TTC549 (cell line): ENCODE measurements around the gene FAM89A.
A peak's percentile ranks its signal among the peaks of the same experiment; 100 is the strongest.
"Not testable (repeated sequence)": the region's sequence is repeated elsewhere in the genome, so short reads cannot be mapped to it uniquely, and the experiment has no call there.

Source experiments
- FAIRE-seq: peaks from 2 replicates; lab custom pipeline; 2012; peaks lifted over from hg19 to GRCh38; lab: Jason Lieb, UNC

Gene FAM89A

DNA sequence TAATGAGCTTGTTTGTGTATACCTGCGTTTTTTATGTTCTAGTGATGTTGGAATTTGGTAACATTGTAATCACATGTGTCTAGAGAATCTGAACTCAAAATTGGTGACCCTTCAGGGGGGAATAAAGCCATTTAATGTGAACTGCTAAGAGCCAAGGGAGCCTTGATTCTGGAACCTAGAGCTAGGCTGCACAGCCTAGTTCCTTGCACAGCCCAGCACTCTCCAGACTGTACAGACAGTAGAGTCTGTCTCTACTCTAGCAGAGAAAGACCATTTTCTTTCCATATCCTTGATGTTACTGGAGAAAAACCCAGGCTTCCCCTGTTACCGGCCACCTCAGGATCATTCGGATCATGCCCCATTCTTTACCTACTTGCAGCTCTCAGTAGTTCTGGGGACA, 52.6 kb downstream of the FAM89A start:
- no peak for FAIRE-seq

DNA sequence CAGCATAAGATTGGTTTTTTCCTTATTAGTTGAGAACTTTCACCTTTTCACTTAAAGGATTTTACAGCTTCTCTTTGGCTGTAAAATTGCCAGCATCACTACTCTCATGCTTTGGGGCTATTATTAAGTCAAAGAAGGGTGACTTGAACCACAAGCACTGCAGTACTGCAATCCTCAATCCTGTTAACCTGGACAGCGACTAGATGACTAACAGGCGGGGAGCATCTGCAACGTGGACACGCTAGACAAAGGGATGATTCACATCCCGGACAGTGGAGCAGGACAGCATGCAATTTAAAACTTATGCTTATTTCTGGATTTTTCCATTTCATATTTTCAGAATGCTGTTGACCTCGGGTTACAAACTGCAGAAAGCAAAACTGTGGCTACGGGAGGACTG, 53.1 kb downstream of the FAM89A start:
- no peak for FAIRE-seq

DNA sequence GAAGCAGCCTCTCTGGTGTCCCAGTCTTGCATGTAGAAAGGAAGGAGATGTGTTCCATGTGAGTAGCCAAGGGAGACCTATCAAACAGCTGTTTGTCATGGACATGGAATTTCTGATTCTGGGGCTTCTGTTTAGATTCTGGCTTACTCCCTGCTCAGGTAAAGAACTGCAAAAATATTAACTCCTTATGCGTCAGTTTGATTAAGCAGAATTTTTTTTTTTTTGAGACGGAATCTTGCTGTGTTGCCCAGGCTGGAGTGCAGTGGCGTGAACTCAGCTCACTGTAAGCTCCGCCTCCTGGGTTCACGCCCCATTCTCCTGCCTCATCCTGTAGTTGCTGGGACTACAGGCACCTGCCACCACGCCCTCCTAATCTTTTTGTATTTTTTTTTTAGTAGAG, 54.3 kb downstream of the FAM89A start:
- FAIRE-seq = no peak

DNA sequence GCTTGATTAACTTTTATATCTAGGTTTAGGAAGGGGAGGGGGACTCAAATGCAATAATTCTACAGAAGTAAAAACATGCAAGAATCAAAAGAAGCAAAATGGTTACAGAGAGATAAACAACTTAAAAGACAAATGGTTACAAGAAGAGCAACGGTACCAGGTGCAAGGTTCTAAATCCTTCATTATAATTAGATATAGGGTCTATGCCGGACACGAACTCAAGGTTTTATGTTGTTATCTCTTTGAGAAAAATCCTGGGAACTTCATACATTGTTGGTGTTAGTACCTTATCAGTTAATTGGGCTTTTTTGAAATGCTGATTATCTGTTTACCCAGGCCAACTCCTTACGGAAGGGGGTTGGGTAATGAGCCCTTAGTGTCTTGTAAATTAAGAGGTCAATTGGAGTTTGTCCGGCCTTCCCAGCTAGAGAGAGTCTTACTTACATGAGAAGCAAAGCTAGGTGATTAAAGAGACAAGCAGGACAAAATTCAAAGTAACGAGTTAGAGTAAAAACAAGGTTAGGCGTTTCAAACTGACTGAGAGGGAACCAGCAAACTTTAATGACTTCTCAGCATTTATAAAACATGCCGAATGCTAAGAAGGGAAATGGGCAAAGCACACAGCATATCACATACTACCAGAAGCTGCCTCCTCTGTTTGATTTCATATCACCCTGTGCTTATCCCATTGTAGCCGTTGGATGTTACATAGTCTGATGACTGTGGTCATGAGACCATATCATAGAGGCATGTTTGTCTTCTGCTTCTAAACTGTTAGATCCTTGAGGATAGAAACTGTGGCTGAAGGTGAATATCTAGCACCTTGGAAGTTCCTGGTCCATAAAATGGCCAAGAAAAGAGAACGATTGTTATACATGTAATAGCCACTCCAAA, 55.2 kb downstream of the FAM89A start:
- not testable (repeated sequence) for FAIRE-seq

DNA sequence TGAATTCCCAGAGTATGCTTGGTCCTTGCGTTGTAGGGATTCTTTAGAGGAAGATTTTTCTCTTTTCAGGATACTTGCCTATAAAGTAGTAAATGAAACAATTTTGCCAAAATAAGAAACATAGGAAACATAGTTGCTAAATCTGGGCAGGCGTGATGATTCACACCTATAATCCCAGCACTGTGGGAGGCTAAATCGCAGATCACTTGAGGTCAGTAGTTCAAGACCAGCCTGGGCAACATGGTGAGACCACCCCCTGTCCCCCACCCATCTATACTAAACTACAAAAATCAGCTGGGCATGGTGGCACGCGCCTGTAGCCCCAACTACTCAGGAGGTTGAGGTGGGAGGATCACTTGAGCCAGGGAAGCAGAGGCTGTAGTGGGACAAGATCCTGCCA, 56.2 kb downstream of the FAM89A start:
- no peak for FAIRE-seq

DNA sequence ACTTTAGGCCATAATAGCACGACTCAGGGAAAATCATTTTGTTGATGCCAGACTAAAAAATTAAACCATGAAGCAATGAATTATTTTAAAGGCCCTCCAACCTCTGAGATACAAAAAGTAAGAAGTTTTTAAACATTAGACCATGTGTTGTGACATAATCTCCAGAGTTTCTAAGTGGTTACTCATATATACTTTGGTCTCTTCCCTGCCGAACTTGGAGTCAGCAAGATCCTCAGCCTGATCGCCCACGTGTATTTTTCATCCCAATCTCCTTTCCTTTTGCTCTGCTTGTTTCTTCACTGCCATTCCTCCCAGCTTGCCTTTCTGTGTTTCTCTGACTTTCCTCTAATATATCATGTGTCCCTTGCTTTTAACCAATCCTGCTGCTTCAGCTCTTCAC, 57.4 kb downstream of the FAM89A start:
- FAIRE-seq = no peak

DNA sequence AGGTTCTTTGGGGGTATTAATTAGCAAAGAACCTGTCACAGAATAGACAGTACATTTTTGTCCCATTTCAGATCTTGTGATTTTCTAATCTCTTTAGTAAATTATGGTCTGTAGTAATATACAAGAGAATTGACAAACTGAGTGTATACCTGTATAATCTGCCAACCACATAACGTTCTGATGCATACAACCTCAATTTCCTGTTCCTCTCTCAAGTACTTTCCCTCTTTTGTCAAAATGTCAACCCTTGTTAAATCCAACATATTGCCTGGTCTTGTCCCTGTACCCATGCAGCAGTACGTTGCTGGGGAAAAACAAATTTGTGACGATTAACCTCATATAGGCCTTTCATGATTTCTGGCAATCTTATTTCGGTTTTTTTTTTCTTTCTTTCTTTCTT, 60.1 kb downstream of the FAM89A start:
- FAIRE-seq = no peak

DNA sequence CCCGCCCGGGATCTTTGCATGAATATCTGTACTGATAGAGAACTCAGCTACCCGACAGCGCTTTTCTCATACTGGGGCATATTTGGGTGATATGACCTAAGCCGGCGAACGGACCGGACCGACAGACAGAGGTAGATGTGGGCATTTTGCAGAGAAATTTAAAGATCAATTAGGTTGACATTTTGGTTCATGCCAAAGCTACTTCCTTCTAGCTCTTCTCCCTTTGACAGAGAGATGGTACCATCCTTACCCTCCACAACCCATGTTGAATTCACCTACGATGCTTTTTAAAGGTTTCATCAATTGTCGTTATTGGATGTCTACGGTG, 60.7 kb downstream of the FAM89A start:
- FAIRE-seq = no peak

DNA sequence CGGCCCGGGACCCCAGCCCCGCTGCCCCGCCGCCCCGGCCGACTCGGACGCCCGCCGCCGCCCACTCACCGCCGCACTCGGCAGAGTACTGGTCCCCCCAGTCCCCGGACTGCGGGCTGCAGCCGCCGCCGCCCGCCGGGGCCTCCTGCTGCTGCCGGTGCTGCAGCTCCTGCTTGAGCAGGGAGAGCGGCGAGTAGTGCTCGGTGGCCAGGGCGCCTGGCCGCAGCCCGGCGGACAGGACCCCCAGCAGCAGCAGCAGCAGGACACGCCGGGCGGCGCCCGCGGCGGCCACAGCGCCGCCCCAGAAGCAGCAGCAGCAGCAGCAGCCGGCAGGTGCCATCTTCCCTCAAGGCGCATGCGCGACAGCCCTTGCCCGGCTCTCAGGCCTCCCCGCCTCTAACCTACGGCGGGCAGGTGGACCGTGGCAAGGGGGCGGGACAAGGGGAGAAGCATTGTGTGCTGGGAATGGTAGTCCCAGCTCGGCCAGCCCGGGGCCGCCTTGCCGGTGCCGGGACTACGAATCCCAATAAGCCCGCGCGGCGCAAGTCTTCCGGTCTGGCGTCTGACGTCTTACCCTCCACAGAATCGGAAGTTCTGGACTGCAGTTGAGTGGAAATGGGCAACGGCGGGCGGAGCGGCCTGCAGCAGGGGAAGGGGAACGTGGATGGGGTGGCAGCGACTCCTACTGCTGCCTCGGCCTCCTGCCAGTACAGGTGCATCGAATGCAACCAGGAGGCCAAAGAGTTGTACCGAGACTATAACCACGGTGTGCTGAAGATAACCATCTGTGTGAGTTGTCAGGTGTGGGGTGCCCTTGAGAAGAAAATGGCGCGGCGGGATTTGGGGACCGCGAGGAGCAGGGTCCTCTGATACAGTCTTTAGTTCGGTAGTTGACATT, 61.3 kb downstream of the FAM89A start, which contains the start of the genes ARV1 and TTC13:
TSS of gene ARV1 (plus strand) at position 604 of the 898 bp plus-strand sequence. CDS start at position 616, 12 bp downstream.
TSS of gene TTC13 (minus strand) at position 371 of the 898 bp plus-strand sequence. CDS start at position 340, 31 bp downstream.
- peak; percentile 97 for FAIRE-seq

DNA sequence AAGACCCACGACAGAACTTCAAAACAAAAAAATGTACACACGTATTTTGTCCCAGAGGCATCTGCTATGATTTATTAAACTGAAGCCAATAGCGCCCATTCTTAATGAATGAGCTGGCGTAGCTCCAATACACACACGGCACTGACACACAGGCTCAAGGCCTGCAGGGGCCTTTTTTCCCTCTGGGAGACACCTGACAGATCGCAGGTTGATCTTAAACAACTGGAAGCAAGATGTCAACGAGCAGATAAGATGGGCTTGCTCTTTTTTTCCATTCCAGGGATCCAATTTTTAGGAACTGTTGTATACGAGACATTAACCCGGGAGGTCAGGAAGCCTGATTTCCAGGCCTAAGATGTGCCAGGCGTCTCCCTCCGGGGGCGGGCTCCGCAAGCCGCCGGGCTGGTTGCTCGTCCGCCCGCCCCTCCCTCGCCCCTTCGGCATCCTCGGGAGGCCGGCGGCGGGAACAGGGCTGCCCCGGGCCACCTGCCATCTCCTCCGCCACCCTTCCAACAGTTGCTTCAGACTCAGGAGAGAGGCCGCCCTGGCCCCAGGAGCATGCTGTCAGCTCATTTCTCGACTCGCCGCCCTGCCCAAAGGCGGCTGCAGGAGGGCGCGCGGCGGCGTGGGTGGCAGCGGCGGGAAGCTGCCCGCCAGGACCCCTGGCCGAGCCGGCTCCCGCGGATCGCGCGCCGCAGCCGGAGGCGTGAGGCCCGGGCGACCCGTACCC, 62.1 kb downstream of the FAM89A start:
- no peak for FAIRE-seq

DNA sequence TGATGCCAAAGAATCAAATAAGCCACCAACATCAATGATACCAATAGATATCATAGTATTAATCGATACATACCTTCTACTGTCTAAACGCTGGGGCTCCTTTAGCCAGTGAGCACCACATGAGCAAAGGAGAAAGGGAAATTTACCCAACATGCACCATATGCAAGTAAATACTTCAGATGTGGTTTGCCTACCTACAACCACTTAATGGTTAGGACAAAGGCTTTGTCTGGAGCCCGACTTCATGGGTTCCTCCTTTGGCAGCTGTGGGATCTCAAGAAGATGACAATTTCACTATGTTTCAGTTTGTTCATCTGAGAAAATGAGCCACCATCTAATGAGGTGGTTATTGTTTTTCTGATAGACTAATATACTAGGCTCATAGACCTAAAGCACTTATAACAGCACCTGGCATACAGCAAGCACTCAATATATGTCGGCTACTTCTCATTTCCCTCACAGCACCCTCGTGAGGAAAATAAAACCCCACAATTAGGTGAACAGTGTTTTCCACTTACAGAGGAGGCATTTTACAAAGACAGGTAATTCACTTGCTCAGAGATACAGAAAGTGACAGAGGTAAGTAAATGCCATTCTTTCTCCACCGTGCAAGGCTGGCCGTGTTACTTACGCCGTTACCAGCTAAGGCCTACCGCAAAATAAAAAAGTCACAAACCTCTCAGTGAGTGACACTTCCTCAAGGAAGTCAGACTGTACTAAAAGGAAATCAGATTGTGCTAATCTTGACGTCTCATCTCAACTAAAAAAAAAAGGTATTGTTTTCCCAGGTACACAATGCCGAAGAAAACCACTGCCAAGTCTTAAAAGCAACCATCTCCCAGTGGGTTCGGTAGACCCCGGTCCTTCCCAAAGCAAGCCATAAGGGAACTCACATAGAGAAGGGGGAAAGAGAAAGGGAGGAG, 63.0 kb downstream of the FAM89A start:
- no peak for FAIRE-seq

DNA sequence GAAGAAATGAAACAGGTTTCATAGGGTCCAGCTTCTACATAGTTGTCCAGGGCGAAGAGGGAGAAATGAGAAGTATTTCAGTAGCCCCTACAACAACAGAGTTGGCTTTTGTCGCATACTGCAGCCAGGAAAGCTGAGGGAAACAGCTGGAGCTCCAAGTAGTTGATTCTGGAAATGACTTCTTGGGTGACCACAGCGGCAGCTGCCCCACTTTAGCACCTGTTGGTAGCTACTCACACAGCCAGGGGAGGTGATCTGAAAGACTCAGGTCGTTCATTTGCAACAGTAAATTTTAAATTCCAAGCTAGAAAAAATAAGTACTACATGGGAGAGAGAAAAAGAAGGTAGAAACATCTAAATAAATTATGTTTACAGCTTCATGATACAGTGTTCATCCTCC, 63.7 kb downstream of the FAM89A start:
- no peak for FAIRE-seq

DNA sequence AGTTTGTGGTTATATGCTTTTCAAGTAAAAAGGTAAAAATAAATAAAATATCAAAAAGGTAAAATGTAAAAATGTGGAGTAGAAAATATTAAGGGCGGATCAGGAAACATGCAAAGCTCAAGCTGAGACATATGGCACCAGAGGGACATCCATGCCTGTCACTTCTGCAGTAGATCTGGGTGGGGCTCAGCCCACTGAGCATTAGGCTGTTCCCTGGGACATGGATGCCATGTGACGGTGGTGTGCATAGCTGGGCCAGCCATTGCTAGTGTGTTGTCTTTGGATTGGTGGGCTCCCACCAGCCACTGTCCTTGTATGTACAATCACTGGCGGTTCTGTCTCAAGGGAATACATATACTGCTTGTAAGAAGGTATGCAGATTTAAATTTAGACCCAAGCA, 64.4 kb downstream of the FAM89A start:
- FAIRE-seq = no peak

DNA sequence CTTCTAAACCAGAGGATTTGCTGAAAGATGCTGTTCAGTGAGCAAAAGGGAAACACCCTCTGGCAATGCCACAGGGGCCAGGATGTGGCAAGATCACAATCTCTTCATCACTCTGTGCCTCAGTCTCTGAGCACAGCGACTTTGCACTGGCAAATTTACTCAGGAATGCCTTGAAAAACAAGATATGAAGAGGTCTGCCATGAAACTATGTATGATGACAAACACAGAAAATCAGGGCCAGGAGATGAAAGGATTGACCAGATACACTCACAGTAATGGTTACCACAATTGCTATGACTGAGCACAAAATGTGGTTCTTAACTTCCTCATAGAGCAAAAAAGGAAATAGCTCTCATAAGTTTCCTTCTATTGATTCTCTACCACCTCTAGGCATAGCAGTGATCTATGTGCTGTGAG, 67.2 kb downstream of the FAM89A start:
- FAIRE-seq = no peak

DNA sequence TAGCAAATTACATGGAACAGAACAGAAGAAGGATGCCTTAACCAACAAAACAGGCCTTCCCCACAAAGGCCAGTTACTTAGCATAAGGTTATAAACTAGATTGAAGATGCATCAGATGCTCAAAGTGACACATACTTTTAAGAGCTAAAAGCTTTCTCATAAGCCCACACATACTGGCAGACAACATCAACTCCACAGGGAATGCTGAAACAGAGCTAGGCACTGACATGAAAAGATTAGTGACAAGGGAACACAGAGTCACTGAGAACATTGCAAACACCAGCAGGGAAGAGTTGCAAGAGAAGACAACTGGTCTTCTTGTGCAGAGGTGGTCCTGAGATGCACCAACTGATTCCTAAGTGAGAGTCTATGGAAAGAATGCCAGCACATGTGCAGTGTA, 68.3 kb downstream of the FAM89A start:
- FAIRE-seq = no peak

DNA sequence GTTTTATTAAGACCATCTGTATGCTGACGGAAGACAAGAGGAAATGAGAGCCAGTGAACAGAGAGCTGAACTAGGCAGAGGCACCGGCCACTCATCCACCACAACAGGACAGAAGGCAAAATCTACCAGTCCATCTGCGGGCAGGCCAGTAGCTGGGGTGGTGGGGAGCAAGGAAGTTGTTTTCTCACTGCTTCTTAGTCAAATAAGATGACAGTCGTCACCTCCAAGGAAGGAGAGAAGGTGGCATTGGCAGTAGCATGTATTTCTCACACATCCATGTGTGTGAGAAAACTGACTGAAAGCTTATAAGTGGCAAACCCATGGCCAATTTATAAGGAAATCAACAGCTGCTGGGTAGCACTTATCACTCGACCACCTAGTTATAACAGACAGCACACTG, 69.6 kb downstream of the FAM89A start:
- no peak for FAIRE-seq
